GM21737 (cell line): ENCODE results near the gene TMCC2.

Source experiments
- ATAC-seq: cut with Tn5 transposase; IDR thresholded peaks from one replicate; pipeline ENCODE4 v1.9.1; 2021; ENCODE audit warnings: mild to moderate bottlenecking, moderate library complexity; ENCODE audit not compliant: unreplicated experiment

Gene TMCC2

DNA sequence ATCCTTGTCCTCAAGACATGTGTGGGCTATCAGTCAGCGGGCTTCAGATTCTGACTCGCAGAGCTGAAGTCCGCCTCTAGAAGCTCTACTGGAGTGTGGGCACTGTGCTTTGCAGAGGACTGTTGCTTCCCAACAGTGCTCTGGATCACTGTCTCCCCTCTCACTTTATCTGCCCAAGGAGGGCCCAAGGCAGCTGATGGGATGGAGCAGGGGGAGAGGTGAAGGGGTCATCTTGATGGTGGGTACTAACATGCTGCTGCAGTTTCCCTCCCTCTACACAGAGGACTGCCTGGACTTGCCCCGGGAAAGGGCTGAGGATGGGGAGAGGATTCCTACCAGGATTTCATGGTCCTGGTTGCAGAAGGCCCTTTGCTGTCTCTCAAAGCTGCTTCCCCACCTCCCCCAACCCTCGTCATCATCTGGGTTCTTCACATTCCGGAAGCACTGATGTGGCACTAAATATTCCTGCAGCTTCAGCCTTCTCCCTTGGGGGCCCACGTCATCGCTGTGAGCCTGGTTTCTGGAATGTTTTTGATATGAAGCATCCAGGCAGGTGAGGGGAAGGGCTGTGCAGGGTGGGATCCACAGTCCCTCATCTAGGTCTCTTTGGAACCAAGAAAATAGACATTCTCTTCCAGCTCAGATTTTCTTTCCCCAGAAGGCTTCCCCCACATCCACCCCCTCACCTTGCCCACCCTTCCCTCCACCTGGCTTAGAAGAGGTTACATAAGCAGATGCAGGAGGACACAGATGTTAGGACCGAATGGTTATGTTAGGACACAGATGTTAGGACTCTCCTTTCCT lies 70.6 kb downstream of the TMCC2 start:
- ATAC-seq: no peak

DNA sequence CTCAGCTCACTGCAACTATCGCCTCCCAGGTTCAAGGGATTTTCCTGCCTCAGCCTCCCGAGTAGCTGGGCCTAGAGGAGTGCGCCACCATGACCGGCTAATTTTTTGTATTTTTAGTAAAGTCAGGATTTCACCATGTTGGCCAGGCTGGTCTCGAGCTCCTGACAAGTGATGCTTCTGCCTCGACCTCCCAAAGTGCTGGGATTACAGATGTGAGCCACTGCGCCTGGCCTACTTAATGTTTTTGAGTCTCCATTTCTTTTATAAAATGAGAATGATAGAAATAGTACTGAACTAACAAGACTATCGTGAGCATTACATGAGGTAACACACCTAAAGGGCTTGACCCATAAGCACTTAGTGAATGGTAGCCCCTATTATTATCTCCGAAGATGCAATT lies 72.4 kb downstream of the TMCC2 start:
- ATAC-seq: no peak

DNA sequence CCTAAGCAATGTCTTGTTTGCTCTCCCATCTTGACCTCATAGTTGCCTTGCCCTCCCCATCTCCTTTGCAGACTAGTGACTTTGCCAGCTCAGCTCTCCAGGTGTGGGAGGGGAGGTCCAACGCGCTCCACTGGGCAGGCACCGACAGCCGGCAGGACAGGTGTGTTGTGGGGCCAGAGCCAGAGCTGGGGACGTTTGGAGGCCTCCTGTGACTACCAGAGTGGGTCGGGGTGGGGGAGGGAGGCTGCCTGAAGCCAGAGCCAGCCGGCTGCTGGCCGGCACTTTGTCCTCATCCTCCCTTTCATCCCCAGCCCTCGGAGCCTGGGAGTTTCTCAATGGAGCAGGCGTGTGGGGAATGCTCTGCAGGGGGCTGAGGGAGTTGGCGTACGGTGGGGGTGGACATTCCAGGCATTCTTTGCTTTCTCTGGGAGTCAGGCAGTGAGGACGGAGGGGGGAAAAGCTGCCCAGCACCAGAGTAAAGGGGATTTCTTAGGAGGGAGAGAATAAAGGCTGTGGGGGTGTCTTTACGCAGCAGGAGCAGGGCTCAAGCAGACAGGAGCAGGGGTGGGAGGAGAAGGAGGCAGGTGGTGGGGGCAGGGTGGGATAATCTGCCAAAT lies 73.6 kb downstream of the TMCC2 start:
- no peak for ATAC-seq

DNA sequence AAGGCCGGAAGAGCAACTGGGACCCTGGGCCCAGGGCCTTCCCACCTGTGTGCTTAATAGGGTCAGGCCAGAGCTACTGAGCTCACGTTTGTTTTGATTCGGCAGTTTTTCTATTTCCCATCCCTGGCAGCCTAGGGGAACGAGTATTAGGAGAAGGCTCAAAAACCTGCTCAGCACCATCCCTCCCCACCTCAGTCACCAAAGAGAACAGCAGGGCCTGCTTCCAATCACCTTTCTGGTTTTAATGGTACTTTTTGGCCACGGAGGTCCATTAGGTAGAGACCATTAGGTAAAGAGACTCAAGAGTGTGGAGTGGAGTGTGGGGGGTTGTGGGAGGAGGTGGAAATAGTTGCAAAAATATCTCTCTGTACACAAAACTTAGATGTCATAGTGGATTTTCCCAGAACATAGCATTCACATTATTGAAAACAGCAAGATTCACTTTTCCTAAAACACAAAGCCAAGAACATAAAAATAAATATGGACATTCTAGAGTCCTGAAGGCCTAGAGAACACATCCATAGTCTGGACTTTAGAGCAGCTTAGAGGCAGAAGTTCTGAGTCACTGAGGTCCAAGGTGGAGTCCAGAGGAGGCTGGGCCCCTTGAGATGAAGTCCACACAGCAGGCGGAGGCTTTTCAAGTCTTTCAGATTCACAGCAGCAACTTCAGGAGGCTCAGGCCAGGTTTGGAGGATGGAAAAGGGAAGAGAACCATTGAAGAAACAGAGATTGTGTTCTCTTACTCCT lies 74.3 kb downstream of the TMCC2 start:
- ATAC-seq: no peak

DNA sequence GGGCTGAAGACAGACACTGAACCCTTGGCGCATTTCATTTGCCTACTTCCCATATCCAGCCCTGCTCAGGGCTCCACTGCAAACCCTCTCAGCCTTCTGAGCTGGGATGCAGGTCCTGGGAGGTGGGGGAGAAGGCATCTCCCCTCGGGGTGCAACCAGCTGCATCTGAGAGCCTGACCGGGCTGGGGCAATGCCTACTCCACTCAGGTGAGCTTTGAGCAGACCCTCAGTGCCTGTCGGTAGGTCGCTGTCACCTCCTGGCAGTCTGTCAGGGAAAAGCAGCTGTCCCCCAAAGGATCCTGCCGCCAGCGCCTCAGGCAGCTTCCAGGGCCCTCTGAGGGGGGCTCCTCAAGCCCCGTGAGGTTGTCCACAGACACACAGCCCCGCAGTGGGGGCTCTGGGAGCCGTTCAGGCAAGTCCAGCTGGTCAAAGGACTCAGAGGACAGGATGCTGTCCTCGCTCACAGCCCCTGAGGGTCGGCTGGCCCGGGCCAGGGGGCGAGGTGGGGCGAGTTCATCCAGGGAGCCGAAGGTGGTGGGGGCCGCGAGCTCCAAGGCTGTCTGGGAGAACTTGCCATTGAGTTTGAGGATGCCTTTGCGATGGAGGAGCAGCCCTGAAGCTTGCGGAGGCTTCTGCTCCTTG lies 75.6 kb downstream of the TMCC2 start:
- ATAC-seq: no peak

DNA sequence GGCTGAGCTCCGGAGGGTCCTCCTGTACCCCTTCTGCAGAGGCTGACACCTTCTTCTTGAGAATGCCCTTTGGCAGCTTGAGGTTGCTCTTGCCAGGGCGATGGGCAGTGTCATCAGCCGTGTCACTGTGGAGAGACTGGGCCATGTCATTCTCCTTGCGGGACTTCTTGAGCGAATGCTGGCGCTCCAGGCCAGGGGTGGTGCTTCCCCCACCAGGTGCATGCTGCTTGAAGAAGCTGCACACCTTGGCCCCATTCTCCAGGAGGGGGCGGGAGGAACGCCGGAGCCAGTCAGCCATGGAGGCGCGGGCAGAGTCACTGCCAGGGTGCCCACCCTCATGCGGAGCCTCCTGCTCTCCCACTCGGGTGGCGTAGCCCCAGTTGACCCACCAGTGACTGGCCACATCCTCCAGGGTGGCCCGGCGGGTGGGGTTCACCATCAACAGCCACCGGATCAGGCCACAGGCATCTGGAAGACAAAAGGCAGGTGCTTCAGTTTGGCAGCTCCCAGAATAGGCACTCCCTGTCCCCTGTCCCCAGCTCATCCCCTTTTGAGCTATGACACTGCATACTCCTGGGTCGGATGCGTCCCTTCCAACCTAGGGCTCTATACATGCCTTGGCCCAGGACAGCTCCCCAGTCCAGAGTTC lies 76.4 kb downstream of the TMCC2 start:
- no peak for ATAC-seq

DNA sequence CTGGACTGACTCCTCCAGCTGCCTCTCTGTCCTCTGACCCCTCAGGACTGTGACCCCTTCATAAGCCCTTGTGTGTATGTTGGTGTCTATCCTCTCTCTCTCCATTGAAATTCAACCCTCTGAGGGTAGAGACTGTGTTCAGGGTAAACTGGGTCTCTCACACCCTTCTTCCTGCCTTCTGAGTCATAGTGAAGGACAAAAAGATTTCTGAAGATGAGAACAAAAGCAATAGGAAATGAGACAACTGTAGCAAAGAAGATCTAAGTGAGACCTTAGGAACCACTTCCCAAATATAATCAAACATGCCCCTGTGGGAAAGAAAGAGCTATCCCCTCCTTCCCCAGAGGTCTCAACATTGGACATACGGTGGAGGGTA lies 76.9 kb downstream of the TMCC2 start:
- no peak for ATAC-seq

DNA sequence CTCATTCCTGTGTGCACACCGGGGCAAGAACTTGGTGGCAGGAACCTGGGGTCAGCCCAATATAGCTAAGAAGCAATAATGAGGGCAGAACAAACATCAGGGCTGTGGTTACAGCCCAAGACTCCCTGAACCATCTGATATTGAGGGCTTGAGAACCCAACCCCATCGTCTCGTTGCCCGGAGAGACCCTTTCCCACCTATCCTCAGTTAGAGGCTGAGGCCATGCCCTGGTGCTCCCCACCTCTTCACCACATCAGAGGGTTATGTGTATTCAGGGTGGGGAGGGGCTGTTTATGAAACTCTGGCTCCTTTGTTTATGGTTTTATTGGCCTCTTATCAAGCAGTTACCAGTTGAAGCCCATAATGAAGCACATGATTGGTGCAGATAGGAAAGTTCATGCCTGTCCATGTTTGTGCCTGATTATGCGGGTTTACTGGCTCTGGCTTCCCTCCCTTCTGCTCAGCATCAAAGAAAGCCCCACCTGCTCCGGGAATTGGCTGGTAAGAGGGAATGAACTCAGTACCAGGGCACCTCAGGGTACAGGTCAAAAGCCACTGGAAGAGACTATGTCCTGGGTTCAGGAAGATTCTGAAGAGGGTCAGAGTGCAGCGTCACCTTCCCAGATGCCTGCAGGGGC lies 79.3 kb downstream of the TMCC2 start:
- ATAC-seq: no peak

DNA sequence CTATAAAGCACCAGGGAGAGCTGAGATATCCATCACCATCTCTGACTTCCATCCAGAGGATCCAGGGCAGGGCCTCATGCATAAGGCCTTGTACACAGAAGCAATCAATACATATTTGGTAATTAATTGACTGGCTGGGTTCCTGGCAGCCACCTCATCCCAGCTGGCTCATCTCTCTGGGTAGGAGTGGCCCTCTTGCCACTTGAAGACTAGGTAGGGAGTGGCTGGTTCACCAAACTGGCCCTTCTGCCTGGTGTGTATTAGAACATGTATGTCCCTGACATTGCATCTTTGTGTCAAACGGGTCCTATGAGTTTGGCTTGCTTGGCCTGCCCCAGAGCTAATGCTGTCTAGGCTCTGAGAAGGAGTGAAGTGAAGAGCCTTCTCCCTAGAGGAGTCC lies 82.0 kb downstream of the TMCC2 start:
- ATAC-seq: no peak

DNA sequence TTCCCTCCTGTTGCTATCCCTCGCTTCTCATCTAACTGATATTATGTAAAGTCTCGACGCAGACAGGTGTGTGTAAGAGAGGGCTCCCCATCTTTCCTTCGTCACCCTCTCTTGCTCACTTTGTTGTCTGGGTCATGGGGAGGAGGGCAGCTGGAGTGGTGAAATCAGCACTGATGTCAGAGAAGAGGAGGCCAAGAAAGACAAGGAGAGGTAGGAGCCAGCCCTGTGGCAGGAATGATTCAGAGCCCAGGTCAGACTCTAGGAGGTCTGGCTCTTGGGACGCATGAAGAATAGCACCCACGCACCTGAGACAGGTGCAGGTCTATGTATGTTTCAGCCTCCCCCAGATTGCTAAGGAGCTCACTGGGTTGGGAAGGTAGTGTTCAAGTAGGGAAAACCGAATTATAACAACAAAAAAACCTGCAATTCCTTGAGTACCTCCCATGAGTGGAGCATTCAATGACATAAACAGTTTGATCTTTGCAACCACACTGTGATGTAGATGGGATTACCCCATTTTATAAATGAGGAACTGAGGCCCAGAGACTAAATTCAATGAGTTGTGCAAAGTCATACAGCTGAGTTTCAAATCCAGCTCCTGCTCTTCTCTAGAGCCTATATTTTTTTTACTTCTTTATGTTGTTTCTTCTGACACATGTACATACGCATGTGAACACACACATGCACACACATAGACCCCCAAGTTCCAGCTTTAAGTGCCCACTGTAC lies 83.4 kb downstream of the TMCC2 start:
- ATAC-seq: no peak

DNA sequence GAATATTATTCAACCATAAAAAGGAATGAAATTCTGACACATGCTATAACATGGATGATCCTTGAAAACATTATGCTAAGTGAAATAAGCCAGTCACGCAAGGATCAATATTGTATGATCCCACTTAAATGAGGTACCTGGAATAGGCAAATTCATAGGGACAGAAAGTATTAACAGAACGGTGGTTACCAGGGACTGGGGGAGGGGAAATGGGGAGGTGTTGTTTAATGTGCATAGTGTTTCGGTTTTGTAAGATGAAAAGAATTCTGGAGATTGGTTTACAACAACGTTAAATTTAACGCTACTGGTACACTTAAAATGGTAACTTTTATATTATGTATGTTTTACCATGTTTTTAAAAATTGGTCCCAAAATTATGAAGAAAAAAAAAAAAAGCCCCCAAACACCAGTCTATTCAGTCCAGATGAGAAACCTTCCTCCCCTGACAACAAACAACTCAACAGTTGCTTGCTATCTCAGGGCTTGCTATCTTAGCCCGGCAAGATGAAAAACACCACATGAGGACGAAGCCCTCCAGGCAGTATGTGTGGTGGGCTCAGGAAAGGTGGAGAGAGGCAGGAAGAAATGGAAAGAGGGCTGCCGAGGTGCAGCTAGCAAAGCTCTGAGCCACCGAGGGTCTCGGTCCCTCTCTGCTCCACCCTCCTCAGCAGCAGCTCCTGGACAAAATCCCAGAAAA lies 85.3 kb downstream of the TMCC2 start:
- ATAC-seq: no peak

DNA sequence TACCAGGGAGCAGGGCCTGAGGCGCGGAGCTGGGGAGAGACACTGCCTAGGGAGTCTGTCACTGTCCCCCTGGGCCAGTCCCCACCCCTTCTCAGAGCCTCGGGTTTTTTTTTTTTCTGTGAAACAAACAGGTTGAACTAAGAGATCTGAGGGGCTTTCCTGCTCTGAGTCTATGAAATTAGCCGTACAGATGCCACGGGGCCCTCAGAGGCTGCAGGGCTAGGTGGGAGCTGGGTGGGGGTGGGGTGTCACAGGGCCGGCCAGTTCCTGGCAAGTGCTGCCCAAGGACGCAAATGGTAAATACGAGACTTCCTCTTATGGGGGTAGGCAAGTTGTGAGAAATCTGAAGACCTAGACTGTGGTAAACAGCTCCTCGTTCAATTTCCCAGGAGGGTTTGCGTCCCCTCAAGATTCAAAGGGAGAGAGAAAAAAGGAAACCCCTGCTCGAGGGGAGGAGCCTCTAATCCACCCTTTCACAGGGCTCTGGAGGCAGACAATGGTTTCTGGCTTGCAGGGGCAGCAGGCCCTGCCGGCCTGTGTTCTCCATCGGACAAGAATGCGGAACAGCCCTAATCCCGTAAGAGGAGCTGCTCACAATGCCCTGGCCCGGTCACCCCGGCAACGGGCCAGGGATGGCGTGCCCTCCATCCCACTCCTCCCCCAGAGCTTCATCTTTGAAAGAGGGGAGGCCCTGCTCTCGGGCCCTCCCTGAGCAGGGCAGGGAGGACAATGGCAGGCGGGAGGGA lies 86.0 kb downstream of the TMCC2 start:
- ATAC-seq: no peak

DNA sequence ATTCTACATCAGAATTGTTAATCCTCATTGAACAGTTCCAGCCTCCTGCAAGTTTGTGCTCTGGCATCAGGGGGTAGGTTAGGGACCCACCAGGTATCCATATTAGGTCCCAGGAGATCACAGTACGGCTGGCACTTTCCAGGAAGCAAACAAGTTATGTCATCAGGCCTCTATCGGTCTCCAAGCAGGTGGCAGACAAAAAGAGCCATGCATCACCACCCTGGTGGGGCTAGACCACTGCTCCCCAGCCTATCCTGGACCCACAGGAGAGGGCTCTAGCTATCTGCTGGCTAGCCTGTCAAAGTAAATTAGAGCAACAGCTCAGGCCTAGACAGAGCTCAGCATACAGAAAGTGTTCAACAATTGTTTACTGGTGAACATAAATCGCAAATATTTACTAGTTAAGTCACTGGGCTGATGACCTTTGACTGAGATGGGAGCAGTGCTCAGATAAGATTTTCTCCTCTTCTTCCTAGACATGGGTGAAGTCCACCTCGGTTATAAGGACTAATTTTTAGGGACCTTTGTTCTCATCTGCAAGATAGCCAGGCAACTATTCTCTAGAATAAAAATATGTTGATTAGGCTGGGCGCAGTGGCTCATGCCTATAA lies 87.4 kb downstream of the TMCC2 start:
- ATAC-seq: no peak

DNA sequence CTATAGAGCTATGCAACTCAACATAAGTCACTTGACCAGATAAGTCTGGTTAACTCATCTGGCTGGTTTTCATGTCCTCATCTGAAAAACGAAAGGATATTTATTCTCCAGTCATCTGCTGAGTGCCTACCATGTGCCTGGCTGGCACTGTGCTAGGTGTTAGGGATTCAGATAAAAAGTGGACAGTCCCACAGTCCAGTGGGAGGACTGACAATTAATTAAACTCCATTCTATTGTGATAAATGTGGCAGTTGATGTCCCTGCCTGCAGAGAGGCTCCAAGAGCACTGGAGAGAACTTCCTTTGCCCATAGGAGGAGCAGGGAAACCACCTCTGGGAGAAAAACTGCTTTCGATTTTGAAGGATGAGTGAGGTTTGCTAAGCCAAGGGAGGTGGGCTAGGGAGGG lies 88.4 kb downstream of the TMCC2 start:
- no peak for ATAC-seq

DNA sequence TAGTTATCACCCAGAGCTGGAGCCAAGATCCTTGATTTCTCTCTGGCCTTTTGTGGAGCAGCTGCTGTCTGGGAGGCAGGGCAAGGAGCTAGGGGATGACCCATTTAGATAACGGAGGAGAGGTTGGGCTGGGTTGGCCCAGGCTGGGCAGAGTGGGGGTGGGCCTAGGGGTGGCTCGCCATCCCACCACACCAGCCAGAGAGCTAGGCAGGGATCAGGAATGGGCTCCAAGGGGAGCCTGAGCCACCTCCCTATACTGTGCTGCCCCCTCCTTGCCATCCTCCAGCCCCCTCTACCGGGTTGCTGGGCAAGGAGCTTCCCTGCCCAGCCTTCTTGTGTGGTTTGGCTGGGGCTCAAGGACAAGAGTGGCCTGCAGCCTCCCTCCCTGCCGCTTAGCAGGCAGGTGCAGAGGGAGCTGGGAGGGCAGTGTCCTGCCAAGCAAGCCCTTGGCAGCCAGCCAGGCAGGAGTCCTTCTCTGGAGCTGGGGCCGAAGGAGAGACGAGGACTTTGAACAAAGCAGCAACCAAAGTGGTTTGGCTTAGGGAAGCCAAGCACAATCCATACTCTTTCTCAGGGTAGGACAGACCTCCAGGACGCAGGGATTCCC lies 89.7 kb downstream of the TMCC2 start:
- ATAC-seq: no peak

DNA sequence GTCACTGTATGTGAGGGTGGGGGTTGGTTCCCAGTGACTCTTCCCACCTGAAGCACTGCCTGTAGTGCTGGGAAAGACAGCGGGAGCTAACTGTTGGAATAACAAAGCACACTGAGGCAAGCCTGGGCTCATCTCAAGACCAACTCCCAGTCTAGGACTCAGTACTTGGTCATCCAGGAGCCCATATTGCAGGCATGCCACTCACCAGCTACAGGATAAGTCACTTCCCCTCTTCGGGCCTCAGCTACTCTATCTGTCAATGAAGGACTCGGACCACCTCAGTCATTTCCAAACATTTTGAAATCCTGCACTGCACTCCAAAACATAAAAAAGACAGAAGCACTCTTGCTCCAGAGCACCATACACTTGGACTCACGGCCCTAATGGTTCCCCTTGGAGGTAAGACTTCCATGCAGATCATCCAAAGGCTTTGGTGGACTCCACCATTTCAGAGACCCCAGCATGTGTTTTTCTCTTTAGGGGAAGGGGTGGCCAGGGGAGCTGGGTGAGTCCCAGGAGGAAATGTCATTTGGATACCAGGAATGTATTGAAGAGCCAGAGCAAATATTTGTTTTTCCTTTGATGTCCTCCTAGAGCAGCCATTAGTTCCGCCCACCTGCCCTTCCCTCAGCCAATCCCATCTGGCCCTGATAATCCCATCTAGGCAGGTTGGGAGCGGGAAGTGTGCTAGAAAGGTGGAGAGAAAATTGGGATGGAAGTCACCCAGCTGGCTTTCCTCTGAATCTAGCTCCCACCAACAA lies 90.7 kb downstream of the TMCC2 start:
- no peak for ATAC-seq
